Endothelial cell of hepatic sinusoid (primary cell): ENCODE measurements around the gene FOXL2NB.

Experiments
- in situ Hi-C: cut with HindIII; loops from 2 replicates; pipeline ENCODE4 v1.10.0; 2017; ENCODE audit warnings: low sequenced_read_pairs

FOXL2NB gene

DNA sequence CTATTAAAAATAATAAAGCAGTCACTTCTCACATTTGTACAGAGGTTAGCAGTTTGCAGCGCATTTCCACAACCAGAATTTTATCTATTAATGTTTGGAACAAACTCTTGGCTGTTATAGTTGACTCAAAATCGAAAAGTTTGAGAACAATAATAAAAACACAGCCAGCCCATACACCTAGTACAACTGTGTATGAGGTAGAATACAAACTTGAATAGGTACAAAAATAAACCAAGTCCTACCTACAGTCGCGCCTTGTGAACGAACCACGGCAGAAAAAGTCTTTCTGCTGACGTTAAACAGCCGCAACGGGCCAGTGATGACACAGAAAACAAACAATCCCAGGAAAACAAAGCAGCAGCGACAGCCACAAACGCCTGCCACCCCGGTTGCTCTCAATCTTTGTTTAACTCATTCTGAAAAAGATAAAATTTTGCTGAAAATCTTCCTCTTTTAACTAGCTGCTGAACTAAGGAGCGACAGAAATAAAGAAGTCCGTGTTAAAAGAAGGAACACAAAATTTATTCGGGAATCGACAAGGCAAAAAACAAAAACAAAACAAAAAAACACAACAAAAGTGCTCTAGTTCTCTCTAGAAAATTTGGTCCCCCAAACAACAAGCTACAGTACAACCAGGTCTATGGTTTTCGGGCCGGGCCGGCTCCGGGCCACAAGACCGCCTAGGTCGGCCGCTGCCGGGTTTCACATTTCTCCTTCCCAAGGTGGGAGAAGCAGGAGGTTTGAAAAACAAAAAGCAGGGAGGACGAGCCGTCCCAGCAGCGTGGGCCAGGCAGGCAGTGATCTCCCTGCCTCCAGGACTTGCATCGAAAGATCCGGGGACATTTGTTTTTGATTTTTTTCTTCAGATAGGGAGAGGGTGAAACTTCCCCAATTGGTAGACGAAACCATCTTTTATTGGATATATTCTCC is 3.0 kb upstream of the FOXL2NB start:
- in situ Hi-C loops = loop anchor here (5.0 kb wide), 1 partner anchor 398 kb away; the partner anchor contains the start of gene MRPS22

DNA sequence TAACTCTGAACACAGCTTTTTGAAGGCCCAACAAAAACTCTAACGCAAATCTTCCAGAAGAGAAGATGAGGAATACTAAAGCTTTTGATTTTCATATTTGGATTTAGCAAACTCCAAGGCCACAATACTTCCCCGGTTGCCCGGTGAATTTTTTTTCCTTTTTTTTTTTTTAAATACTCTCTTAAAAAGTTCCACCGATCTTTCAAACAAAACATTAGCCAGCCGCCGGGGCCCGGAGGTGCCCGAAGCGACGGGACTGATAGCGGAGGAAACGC is 2.4 kb upstream of the FOXL2NB start:
- in situ Hi-C loops = loop anchor here (5.0 kb wide), 1 partner anchor 398 kb away; the partner anchor contains the start of gene MRPS22

DNA sequence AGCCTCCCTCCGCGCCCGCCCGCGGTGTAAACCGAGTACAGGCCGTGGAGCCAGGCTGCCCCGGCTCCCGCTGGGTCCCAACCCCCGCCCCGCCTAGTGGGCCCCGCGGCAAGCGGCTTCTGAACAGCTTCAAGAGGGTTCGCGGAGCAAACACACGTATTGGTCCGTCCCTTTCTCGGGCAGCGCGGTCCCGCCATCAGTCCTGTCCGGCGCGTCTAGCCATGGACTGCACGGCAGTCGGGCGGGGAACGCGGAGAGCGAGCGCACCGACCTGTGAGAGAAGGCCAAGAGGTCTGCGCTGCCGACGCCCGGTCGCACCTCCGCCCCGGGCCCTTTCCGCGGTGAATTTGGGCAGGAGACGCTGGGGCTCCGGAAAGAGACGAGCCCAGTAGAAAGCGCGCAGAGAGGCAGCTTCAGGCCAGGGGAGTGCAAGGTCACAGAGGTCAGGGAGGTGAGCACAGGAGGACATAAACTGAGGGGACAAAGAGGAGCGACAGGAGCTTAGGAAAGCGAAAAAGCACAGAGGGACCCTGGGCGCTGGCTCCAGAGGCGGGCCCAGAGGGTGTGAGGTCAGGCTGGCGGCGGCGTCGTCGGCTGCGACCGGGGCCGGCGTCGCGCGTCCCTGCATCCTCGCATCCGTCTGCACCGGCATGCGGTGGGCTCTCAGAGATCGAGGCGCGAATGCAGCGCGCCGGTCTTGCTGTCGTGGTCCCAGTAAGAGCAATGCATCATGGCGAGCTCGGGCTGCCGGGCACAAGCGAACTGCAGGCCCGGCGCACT is 1.9 kb upstream of the FOXL2NB start:
- in situ Hi-C loops = loop anchor here (5.0 kb wide), 1 partner anchor 397 kb away; the partner anchor contains the start of gene MRPS22

DNA sequence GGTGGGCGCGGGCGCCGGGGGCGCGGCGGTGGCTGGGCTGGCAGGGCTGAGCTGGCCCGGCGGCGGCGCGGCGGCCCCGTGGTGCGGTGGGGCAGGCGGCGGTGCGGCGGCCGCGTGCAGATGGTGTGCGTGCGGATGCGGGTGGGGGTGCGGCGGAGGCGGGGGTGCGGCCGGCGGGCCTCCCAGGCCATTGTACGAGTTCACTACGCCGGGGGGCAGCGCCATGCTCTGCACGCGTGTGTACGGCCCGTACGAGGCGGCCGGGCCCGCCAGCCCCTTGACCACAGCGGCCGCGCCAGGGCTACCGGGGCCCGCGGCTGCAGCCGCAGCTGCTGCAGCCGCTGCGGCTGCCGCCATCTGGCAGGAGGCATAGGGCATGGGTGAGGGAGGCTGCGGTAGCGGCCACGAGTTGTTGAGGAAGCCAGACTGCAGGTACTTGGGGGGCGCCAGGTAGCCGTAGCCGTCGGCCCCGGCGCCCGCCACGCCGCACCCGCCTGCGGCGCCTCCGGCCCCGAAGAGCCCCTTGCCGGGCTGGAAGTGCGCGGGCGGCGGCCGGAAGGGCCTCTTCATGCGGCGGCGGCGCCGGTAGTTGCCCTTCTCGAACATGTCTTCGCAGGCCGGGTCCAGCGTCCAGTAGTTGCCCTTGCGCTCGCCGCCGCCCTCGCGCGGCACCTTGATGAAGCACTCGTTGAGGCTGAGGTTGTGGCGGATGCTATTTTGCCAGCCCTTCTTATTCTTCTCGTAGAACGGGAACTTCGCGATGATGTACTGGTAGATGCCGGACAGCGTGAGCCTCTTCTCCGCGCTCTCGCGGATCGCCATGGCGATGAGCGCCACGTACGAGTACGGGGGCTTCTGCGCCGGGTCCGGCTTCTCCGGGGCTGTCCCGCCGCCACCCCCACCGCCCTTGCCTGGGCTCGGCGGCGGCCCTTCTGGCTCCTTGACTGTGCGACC is 1.0 kb upstream of the FOXL2NB start:
- in situ Hi-C loops = no loop called here

DNA sequence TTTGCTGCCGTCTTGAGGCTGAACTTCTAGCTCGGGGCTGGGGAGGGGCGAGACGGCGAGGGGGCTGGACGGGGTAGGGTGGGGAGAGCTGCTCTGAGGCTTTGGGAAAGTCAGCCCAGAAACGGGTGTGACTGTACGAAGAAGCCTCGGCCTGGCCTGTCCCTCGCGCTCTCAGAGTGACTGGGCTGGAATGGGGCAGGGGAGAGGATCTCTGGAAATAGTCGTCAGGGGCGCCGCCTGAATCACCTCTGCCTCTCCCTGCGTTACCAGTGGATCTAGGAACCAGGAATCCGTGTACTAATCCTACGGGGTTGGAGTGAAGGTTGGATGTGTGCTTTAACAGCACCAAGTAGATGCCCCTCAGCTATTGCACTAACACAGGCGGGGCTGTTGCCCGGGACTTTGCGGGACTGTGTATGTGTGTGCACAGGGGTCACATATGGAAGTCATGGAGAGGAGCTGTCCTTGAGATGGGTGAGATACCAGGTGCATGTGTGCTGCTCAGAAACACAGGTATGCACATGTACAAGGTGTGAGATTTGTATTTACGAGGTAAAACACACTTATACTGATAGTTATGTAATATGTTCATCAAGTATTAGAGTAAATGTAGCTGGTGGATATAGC is 591 bp downstream of the FOXL2NB start:
- in situ Hi-C loops = no loop called here

DNA sequence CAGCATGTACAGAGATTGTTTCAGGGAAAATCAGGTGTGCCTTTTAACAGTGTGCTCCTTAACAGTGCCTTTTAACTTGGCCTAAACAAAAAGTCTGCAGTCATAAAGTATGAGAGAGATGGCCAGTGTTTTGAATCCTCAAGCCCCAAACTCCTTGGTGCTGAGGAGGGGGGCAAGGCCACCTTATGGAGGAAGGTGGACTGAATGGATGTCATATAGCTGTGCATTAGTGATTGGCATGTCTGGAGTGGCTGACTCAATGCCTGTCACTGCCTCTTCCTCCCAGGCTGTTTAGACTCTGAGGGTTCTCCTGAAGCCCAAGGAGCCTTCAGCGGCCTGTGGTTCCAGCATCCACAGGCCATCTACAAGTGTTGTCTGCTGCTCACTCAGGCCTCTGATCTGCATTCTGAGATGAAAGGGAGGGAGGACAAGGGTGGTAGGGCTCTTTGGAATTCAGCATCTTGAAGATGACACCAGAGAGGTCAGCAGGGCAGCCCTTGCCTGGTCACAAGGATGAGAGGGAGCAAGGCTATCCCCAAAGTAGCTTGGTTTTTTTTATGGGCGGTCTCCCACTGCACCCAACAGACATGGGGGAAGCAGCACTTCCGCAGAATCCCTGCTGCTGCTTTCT is 1.5 kb downstream of the FOXL2NB start:
- in situ Hi-C loops = no loop called here

DNA sequence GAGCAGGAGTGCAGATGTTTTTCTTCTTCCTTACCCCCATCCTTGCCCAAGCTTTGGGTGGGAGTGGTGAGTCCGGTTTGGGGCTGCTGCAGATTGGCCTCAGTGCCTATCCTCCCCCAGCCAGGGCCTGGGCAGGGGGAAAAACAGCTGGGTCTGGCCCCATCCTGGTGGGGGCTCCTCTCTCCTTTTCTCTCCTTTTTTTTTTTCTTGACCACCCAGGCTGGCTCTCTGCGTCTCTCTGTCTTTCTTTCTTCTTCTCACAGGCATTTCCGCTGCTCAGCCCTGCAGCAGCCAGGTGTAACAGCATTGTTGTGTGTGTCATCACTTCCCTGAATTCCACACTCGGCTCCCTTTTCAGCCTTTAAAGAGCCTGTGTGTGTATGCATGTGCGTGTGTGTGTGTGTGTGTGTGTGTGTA is 2.0 kb downstream of the FOXL2NB start:
- in situ Hi-C loops = no loop called here

DNA sequence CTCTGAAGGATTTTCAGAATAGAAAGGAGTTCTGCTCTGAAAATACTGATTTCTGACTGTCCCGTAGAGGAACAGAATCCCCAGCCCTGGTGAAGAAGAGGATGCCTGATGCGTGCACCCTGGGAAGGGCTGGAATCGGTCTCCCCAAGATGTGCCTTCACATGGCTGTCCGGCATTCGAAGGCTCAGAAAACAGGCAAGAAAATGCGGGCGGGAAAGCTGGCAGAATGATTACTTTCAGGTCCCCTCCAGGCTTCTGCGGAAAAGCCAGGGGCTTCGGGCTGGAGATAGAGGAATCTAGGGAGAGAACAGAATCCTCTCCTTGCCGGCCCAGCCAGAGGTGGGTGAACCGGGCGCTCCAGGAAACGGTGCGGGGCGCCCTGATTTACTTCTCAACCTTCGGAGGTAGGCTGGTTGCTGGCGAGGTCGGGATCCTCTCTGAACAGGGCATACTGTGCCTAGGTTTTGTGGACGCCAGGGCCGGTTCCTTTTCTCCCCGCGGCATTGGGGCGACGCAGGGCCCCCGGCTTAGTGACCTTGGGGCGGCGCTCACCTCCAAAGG is 2.5 kb downstream of the FOXL2NB start:
- in situ Hi-C loops = no loop called here

DNA sequence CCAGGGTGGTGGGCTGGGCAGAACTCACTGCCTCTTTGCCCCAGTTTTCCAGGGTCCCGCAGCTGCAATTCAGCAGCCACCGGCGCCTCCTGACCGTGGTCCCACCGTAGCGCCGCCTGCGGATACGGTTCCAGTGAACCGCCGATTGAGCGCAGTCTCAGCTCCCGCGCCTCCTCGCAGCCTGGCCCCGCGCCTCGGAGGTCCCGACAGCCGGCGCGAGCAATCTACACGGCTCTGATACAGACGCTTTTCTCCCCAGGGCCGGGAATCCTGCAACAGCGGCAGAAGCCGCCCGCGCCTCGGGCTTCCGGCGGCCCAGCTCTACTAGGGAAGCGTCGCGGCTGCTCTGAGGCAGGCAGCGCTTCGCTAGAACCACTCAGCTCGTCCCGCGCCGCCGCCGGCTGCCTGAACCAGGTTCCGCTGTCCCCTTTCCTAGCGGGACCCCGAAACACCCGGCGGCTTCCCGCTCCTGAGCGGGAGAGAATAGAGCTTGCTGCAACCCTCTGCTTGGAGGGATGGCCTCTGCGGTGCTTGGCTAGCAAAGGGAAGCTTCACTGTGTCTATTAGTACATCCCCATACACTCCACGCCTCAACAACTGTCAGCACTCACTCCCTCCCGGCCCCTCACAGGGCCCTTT is 3.1 kb downstream of the FOXL2NB start:
- in situ Hi-C loops = no loop called here

DNA sequence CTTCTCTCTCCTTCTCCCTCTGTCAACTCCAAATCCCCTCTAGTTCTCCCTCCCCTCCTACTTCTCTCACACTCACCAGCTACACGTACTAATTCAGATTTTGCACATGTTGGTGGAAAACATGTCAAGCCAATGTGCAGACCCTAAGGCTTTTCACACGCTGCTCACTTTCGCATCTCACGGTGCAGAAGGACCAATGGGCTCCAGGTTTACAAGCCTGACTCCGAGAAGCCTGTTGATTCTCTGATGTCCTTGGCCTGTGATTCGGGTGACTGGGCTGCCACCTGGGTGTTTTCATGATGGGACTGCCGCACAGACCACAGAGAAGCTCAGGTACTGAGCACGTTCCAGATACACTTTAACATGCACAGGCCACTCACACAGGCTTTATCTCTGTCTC is 3.7 kb downstream of the FOXL2NB start:
- in situ Hi-C loops = no loop called here

DNA sequence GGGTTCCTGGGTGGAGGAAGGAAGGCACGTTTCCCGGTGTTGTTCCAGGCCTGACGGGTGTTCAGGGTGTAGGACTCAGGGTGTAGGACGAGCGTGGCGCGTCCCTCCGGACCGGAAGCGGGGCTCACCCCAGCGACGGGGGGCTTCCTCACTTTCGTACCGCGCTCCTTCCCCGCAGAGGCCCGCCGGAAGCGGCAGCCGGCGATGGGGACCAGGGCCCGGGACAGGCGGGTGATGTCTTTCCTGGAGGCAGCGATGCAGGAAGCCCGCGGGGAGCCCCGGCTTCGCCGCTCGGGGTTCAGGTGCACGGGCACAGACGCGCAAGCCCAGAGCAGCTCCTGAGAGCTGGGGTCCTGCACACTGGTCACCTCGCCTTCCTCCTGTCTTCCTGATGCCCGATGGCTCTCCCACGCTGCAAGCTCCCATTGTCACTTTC is 13.4 kb downstream of the FOXL2NB start:
- in situ Hi-C loops = no loop called here

DNA sequence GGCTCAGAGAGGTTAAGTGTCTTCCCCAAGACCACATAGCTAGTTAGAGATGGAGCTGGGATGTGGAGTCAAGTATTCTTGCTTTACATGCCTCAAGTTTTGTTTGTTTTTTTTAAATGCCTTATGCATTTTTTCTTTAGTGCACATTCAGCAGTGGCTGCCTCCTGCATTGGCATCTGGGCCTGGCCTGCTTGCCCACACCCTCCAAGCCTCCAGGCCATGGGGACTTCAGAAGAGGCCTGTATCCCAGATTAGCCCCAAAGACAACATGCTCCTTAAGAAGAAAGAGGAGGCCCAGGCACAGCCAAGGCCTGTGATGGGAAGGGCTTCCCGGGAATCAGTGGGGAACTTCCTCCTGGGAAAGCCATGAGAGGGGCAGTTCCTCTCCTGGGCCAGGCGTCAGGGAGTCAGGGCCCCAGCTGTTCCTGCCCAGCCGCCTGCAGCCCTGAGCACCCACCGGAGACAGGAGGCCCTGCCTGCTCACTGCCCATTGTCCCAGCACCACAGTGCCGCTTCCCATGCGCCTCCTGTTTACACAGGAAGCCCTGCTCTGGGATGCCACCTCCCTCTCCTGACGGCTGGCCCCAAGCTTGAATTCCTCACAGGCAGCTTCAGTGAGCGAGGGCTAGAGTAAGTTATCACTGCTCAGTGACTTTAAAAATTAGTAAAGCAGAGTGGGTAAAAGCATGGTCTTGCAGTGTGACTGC is 16.0 kb downstream of the FOXL2NB start:
- in situ Hi-C loops = no loop called here

DNA sequence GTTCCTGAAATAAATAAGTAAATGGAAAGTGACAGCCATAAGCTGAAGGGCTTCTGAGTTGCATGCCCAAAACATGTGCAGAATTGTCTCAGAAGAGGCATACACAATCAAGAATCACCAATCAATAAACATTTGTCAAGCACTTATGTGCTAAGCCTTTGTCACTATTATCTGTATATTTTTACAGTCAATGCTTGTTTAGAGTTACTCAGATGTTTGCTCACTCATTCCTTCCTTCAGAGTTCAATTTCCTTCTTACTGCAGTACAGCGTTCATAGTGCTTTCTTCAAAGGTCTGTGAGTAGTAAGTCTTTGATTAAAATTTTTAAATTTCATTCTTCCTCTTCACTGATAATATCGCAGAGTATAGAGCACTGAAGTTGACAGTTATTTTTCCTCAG is 17.2 kb downstream of the FOXL2NB start:
- in situ Hi-C loops = no loop called here

DNA sequence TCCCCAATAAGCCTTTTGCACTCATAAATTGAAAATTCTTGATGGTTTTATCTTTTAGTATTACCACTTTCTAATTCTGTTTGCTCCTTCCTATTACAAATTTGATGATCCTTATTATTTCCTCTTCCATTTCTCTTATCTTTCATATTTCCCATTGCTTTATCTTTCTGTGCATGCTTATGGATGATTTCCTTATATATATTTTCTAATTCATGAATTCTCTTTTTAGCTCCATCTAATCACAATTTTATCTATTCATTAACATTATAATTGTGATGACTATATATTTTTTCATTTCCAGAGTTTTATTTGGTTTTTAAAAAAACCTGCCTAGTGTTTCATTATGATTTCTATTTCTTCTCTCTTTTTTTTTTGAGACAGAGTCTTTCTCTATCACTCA is 17.9 kb downstream of the FOXL2NB start:
- in situ Hi-C loops = no loop called here

DNA sequence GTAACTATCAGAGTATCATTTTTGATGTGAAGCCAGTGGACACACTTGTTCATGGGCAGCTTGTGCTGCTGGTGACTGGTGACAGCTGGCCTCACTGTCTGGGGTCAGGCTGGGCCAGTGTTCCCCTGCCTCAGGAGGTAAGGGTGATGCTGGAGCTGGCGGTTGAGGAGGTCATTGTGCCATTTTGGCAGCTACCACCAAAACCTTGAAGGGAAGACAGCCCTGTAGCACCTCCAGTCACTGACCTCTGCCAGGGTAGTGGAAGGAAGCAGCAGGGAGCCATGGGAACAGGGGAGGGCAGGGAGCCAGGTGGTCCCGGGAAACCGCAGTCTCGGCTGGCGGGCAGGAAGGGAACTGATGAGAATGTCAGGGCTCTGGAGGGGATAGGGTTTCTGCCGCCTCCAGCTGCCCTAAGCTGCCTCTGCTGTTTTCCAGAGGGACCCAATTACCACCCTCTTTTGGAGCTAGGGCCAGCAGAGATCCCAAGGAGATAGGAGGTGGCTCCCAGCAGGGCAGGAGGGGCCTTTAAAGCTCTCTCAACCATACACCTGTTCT is 24.8 kb downstream of the FOXL2NB start:
- in situ Hi-C loops = no loop called here

DNA sequence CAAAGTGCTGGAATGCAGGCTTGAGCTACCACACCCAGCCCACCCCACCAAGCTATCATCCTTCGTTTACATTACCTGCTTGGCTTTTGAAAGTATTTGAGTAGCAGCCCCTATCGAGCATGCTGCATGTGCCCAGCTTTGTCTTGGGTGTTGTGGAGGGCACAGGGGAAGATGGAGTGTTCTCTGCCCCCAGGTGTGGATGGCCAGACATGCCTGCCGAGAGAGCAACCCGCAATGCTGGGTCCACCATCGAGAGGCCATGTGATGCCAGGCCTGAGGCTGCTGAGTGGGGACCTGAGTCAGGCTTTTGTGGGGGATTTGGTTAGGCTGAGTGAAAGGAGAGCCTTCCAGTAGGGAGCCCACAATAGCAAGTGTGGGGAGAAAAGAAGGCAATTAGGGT is 25.9 kb downstream of the FOXL2NB start:
- in situ Hi-C loops = no loop called here

DNA sequence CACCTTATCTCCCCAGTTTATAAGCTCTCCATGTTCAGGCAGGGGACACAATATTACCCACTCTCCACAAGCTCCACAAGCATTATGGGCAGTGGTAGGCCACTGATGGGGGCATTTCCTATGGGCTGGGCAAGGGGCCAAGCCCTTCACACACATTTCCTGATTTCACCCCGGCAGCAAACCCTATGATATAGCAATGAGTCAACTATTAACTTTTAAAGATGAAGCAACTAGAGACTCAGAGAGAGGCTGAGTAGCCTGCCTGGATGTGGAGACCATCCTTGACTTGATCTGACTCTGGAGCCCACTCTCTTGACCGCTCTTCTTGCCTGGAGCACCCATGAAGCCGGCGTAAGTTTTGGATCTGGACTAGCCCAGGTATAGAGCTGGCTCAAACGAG is 27.4 kb downstream of the FOXL2NB start:
- in situ Hi-C loops = no loop called here

DNA sequence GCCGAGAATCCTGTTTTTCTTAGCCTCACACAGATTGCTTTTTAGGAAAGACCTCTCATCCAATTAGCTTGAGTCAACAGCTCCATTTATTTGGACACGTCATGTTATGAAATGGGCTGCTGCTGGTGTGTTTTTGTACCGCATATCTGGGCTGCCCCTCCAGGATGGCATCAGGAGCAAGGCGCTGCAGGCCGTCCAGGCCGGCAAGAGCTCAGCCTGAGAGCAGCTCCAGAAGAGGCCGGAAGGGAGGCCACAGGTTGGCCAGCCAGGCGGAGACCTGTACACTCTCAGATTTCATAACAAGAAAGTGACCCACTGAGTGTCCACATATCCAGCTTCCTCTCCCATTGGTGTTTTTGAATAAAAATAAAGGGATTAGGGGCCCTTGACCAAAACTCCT is 28.3 kb downstream of the FOXL2NB start:
- in situ Hi-C loops = no loop called here
